Measurements from ENCODE around the gene KCNJ4.
A peak's percentile ranks its signal among the peaks of the same experiment; 100 is the strongest.
"Not testable (repeated sequence)": the region's sequence is repeated elsewhere in the genome, so short reads cannot be mapped to it uniquely, and the experiment has no call there.

The KCNJ4 gene

GRCh38 chr22:38403812-38404211 lies 51.2 kb downstream of the KCNJ4 start:
- H3K9ac ChIP-seq (ENCODE audit: low read depth, low read length, poor library complexity, severe bottlenecking), result no peak overlapping the region
- no peaks in the 10 kb centered on the region for H3K9me3 ChIP-seq (ENCODE audit: insufficient read depth, low read depth, low read length)
- no peaks in the 10 kb centered on the region for H3K9me2 ChIP-seq (replicated peaks; ENCODE audit: low read depth, low read length)
- no peaks in the 10 kb centered on the region; the same call in 1 of the 2 replicates for H3F3A ChIP-seq (ENCODE audit: low read depth)
- no peaks in the 10 kb centered on the region for H3K79me2 ChIP-seq (ENCODE audit: insufficient read depth, low read length)
- H3K4me2 ChIP-seq (ENCODE audit: low read depth, low read length, poor library complexity, severe bottlenecking), result no peak overlapping the region
- no peaks in the 10 kb centered on the region for H3K27me3 ChIP-seq (ENCODE audit: insufficient read depth, low read length, poor library complexity, severe bottlenecking)
- peaks cover 5% of the 10 kb centered on the region for H3K4me1 ChIP-seq (ENCODE audit: insufficient read depth, low read length, poor library complexity, severe bottlenecking)
- no peaks in the 10 kb centered on the region for H4K20me1 ChIP-seq (ENCODE audit: insufficient read depth, low read length, poor library complexity, severe bottlenecking)
- TF ChIP-seq EZH2phosphoT487 (IDR thresholded peaks at IDR 0.05; ENCODE audit: borderline replicate concordance), result no peak
- no peak for TF ChIP-seq CTCF (conservative IDR thresholded peaks at IDR 0.05; ENCODE audit: low read length)
- H3K36me3 ChIP-seq (ENCODE audit: insufficient read depth, low read length), result no peaks in the 10 kb centered on the region
- no peak overlapping the region for H3K4me3 ChIP-seq (ENCODE audit: low read length, poor library complexity, severe bottlenecking)
- H2AFZ ChIP-seq (ENCODE audit: low read length), result no peak overlapping the region

GRCh38 chr22:38402204-38402603 lies 52.8 kb downstream of the KCNJ4 start:
- H3K9ac ChIP-seq (ENCODE audit: low read depth, low read length, poor library complexity, severe bottlenecking), result no peak overlapping the region
- peaks cover 10% of the 10 kb centered on the region for H3K79me2 ChIP-seq (ENCODE audit: insufficient read depth, low read length)
- no peak overlapping the region for H3K4me2 ChIP-seq (ENCODE audit: low read depth, low read length, poor library complexity, severe bottlenecking)
- peaks cover 5% of the 10 kb centered on the region for H3K4me1 ChIP-seq (ENCODE audit: insufficient read depth, low read length, poor library complexity, severe bottlenecking)
- H3F3A ChIP-seq (ENCODE audit: low read depth), result no peaks in the 10 kb centered on the region; the same call in 1 of the 2 replicates
- H3K27me3 ChIP-seq (ENCODE audit: insufficient read depth, low read length, poor library complexity, severe bottlenecking), result no peaks in the 10 kb centered on the region
- peaks cover 4% of the 10 kb centered on the region for H4K20me1 ChIP-seq (ENCODE audit: insufficient read depth, low read length, poor library complexity, severe bottlenecking)
- no peaks in the 10 kb centered on the region for H3K36me3 ChIP-seq (ENCODE audit: insufficient read depth, low read length)
- H2AFZ ChIP-seq (ENCODE audit: low read length), result no peak overlapping the region
- no peak overlapping the region for H3K4me3 ChIP-seq (ENCODE audit: low read length, poor library complexity, severe bottlenecking)
- no peaks in the 10 kb centered on the region for H3K9me3 ChIP-seq (ENCODE audit: insufficient read depth, low read depth, low read length)
- TF ChIP-seq EZH2phosphoT487 (IDR thresholded peaks at IDR 0.05; ENCODE audit: borderline replicate concordance) (no peak), CTCF (conservative IDR thresholded peaks at IDR 0.05; ENCODE audit: low read length) (no peak)
- no peaks in the 10 kb centered on the region for H3K9me2 ChIP-seq (replicated peaks; ENCODE audit: low read depth, low read length)

GRCh38 chr22:38401336-38402084 lies 53.5 kb downstream of the KCNJ4 start:
- H3K9ac ChIP-seq (ENCODE audit: low read depth, low read length, poor library complexity, severe bottlenecking), result no peak overlapping the region
- no peak for TF ChIP-seq CTCF (conservative IDR thresholded peaks at IDR 0.05; ENCODE audit: low read length)
- TF ChIP-seq EZH2phosphoT487 (IDR thresholded peaks at IDR 0.05; ENCODE audit: borderline replicate concordance), result no peak
- H3K79me2 ChIP-seq (ENCODE audit: insufficient read depth, low read length), result peaks cover 17% of the 10 kb centered on the region
- no peaks in the 10 kb centered on the region for H3K9me3 ChIP-seq (ENCODE audit: insufficient read depth, low read depth, low read length)
- H4K20me1 ChIP-seq (ENCODE audit: insufficient read depth, low read length, poor library complexity, severe bottlenecking), result peaks cover 9% of the 10 kb centered on the region
- peak overlapping the region; percentile 28; the same call in 1 of the 2 replicates for H2AFZ ChIP-seq (ENCODE audit: low read length)
- H3K36me3 ChIP-seq (ENCODE audit: insufficient read depth, low read length), result no peaks in the 10 kb centered on the region
- no peak overlapping the region for H3K4me3 ChIP-seq (ENCODE audit: low read length, poor library complexity, severe bottlenecking)
- no peaks in the 10 kb centered on the region for H3K27me3 ChIP-seq (ENCODE audit: insufficient read depth, low read length, poor library complexity, severe bottlenecking)
- no peaks in the 10 kb centered on the region for H3K9me2 ChIP-seq (replicated peaks; ENCODE audit: low read depth, low read length)
- no peaks in the 10 kb centered on the region; the same call in 1 of the 2 replicates for H3F3A ChIP-seq (ENCODE audit: low read depth)
- no peak overlapping the region for H3K4me2 ChIP-seq (ENCODE audit: low read depth, low read length, poor library complexity, severe bottlenecking)
- H3K4me1 ChIP-seq (ENCODE audit: insufficient read depth, low read length, poor library complexity, severe bottlenecking), result peaks cover 11% of the 10 kb centered on the region

GRCh38 chr22:38400256-38400655 lies 54.7 kb downstream of the KCNJ4 start:
- not testable (repeated sequence) for H3K4me2 ChIP-seq (ENCODE audit: low read depth, low read length, poor library complexity, severe bottlenecking); H3K9me3 ChIP-seq (ENCODE audit: insufficient read depth, low read depth, low read length); H3K36me3 ChIP-seq (ENCODE audit: insufficient read depth, low read length); H3K4me3 ChIP-seq (ENCODE audit: low read length, poor library complexity, severe bottlenecking); H3K9me2 ChIP-seq (replicated peaks; ENCODE audit: low read depth, low read length); H2AFZ ChIP-seq (ENCODE audit: low read length); H3F3A ChIP-seq (ENCODE audit: low read depth); H3K9ac ChIP-seq (ENCODE audit: low read depth, low read length, poor library complexity, severe bottlenecking); H3K27me3 ChIP-seq (ENCODE audit: insufficient read depth, low read length, poor library complexity, severe bottlenecking)
- Histone ChIP-seq H3K4me1 (ENCODE audit: insufficient read depth, low read length, poor library complexity, severe bottlenecking) (peaks cover 22% of the 10 kb centered on the region), H4K20me1 (ENCODE audit: insufficient read depth, low read length, poor library complexity, severe bottlenecking) (peaks cover 12% of the 10 kb centered on the region), H3K79me2 (ENCODE audit: insufficient read depth, low read length) (peaks cover 30% of the 10 kb centered on the region)
